ENCODE results near the gene MRGPRD.

Gene MRGPRD
- long read RNA-seq = 0 reads

- DNase-seq (ENCODE audit: low read depth in 1 of 2, low spot score in 1 of 2) = no peak
- no peaks in the 10 kb centered on the region for H3K27me3 ChIP-seq (ENCODE audit: insufficient read depth, poor library complexity, severe bottlenecking)
- H3K27ac ChIP-seq (replicated peaks) = no peak within 1 kb of the TSS
- H3K4me3 ChIP-seq (replicated peaks; ENCODE audit: insufficient read depth, low read length) = no peak within 1 kb of the TSS
- TF ChIP-seq GABPA (IDR thresholded peaks at IDR 0.05; ENCODE audit: low read depth) (no peak), CTCF (IDR thresholded peaks at IDR 0.05; ENCODE audit: insufficient read depth, low read length) (no peak), POLR2AphosphoS5 (IDR thresholded peaks at IDR 0.05; ENCODE audit: low read depth) (no peak), SPI1 (IDR thresholded peaks at IDR 0.05; ENCODE audit: borderline replicate concordance, low read depth) (no peak)
- TF ChIP-seq, protein P1, sequence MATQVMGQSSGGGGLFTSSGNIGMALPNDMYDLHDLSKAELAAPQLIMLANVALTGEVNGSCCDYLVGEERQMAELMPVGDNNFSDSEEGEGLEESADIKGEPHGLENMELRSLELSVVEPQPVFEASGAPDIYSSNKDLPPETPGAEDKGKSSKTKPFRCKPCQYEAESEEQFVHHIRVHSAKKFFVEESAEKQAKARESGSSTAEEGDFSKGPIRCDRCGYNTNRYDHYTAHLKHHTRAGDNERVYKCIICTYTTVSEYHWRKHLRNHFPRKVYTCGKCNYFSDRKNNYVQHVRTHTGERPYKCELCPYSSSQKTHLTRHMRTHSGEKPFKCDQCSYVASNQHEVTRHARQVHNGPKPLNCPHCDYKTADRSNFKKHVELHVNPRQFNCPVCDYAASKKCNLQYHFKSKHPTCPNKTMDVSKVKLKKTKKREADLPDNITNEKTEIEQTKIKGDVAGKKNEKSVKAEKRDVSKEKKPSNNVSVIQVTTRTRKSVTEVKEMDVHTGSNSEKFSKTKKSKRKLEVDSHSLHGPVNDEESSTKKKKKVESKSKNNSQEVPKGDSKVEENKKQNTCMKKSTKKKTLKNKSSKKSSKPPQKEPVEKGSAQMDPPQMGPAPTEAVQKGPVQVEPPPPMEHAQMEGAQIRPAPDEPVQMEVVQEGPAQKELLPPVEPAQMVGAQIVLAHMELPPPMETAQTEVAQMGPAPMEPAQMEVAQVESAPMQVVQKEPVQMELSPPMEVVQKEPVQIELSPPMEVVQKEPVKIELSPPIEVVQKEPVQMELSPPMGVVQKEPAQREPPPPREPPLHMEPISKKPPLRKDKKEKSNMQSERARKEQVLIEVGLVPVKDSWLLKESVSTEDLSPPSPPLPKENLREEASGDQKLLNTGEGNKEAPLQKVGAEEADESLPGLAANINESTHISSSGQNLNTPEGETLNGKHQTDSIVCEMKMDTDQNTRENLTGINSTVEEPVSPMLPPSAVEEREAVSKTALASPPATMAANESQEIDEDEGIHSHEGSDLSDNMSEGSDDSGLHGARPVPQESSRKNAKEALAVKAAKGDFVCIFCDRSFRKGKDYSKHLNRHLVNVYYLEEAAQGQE (IDR thresholded peaks at IDR 0.05; ENCODE audit: insufficient replicate concordance, low read depth) = no peak
These were observed at the start of gene MRGPRD for GRCh38 chr11:68980776-68981065. TSS of gene MRGPRD (minus strand) at chr11:68980986. CDS start at chr11:68980986, 0 bp downstream.

DNA sequence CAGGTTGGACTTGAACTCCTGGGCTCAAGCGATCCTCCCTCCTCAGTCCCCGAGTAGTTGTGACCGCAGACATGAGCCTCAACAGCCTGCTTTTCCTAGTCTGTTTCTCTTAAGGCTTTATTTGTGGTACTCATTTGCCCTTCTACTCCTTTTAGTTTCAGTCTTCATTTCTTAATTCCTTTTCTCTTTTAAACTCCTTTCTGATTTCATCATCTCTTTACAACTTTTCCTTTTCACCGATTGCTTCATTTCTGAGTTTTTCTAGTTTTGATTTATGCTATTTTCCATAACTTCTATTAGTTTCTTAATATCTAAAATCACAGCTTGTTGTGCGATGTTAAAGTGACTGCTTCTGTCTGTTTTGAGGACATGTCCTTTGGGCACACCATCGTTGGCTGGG lies 49.5 kb upstream of the MRGPRD start:
- H3K27me3 ChIP-seq (ENCODE audit: insufficient read depth, poor library complexity, severe bottlenecking) = no peaks in the 10 kb centered on the region
- DNase-seq (ENCODE audit: low read depth in 1 of 2, low spot score in 1 of 2) = no peak

DNA sequence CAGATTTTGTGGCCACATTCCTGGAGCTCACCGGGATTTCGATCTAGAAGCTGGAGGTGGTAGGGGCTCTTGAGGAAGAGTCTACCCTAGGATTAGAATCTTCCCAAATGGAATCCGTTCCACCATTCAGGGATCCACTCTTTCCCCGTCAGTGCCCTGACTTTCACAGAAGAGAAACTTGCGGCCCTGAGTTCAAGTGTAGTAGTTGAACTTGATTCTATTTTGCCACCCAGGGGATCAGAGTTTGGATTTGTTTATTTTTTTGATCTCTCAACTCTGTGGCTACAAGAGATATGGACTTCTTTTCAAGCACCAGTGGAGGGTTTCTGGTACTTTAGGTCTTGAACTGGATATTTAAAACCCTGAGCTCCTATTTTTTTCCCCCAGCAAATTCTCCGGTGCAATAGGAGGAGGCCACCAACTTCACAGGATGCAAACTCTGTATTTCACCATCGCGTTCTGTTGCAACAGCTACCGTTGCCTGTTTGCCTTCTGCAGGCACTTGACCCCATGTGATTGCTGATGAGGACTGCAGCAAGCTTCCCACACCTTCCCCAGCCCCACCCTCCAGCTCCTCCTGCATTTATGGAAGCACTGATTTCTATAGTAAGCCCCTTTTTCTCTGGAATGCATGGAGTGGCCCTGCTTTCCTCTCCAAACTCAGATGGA lies 47.1 kb upstream of the MRGPRD start:
- Histone ChIP-seq H3K27ac (replicated peaks) (peak overlapping the region; percentile 68), H3K27me3 (ENCODE audit: insufficient read depth, poor library complexity, severe bottlenecking) (no peaks in the 10 kb centered on the region), H3K4me3 (replicated peaks; ENCODE audit: insufficient read depth, low read length) (no peak overlapping the region)
- peak; percentile 93 to 95 for DNase-seq (ENCODE audit: low read depth in 1 of 2, low spot score in 1 of 2)
- no peak for TF ChIP-seq GABPA (IDR thresholded peaks at IDR 0.05; ENCODE audit: low read depth)
- TF ChIP-seq, protein P1 (IDR thresholded peaks at IDR 0.05; ENCODE audit: insufficient replicate concordance, low read depth) = peak; percentile 27

More for the DNA sequence above, 49.5 kb upstream of the MRGPRD start:
- Histone ChIP-seq H3K27ac (replicated peaks) (no peak overlapping the region), H3K4me3 (replicated peaks; ENCODE audit: insufficient read depth, low read length) (no peak overlapping the region)
- no peak for TF ChIP-seq SPI1 (IDR thresholded peaks at IDR 0.05; ENCODE audit: borderline replicate concordance, low read depth)
- no peak for TF ChIP-seq GABPA (IDR thresholded peaks at IDR 0.05; ENCODE audit: low read depth)
- TF ChIP-seq, protein P1 (IDR thresholded peaks at IDR 0.05; ENCODE audit: insufficient replicate concordance, low read depth) = no peak
- no peak for TF ChIP-seq POLR2AphosphoS5 (IDR thresholded peaks at IDR 0.05; ENCODE audit: low read depth)
- TF ChIP-seq CTCF (IDR thresholded peaks at IDR 0.05; ENCODE audit: insufficient read depth, low read length) = no peak

Measured in HL-60 (cell line).